Measurements from ENCODE around the gene PGBD1.

DNA sequence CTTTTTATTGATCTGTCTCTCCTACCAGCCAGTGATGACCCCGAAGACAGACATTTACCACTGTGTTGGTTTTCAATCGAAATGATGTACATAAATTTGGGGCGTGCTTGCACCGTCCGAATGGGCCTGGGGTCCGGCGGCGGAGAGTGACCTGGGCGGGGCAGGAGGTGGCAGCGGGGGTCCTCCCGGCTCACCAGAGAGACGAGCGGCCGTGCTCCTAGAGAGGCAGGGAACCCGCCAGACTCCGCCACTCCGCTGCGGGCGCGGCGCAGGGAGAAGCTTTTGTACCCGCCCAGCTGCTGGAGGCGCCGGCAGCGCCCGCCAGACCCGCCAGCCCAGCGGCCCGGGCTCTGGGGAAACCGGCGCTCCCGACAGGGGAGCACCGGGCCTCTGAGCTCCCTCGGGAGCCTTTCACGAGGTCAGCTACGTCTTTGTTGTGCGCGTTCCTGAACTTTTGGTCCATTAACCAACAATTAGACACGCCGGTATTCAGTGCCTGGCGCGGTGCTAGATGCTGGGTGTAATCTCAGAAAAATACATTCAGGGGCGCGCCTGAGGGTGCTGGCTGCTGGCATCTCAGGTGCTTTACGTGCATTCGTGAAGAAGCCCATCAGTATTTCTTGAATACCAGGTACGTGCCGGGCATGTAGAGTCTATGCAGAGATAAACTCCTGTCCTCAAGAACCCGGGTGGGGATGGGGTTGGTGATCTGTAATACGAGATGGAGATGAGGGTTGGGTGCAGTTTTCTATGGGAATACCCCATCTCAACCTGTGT is at the start of gene PGBD1:
- TF ChIP-seq, protein P1, sequence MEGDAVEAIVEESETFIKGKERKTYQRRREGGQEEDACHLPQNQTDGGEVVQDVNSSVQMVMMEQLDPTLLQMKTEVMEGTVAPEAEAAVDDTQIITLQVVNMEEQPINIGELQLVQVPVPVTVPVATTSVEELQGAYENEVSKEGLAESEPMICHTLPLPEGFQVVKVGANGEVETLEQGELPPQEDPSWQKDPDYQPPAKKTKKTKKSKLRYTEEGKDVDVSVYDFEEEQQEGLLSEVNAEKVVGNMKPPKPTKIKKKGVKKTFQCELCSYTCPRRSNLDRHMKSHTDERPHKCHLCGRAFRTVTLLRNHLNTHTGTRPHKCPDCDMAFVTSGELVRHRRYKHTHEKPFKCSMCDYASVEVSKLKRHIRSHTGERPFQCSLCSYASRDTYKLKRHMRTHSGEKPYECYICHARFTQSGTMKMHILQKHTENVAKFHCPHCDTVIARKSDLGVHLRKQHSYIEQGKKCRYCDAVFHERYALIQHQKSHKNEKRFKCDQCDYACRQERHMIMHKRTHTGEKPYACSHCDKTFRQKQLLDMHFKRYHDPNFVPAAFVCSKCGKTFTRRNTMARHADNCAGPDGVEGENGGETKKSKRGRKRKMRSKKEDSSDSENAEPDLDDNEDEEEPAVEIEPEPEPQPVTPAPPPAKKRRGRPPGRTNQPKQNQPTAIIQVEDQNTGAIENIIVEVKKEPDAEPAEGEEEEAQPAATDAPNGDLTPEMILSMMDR (IDR thresholded peaks at IDR 0.05; ENCODE audit: low read length): no peak; the same call in 1 of the 2 replicates
- TF ChIP-seq EZH2 (IDR thresholded peaks at IDR 0.05; ENCODE audit: borderline replicate concordance, low read length): no peak

All from OCI-LY1 (cell line).